Activated CD4-positive, alpha-beta memory T cell treated with anti-CD3 and anti-CD28 coated beads for 36 hours (primary cell): ENCODE results near the gene LRRC72. TPM values are rescaled to one million over a fixed set of nuclear protein-coding genes. Genes with fewer than 3 reads are reported as not detected.

Source experiments
- CTCF ChIA-PET: fragments of 350-600 bp; sonication (Branson Sonifier 250); formaldehyde crosslinking; loops from one replicate; lab custom pipeline; 2021; ENCODE audit warnings: antibody characterized with exemption, inconsistent platforms; lab: Charles Lee
- POLR2A ChIA-PET: fragments of 350-600 bp; sonication (Branson Sonifier 250); formaldehyde crosslinking; loops from one replicate; lab custom pipeline; 2021; ENCODE audit warnings: antibody characterized with exemption; lab: Charles Lee
- DNase-seq: peaks from one replicate; pipeline ENCODE4 v3.0.0-alpha.2; 2020
- H3K27ac Mint-ChIP-seq: one replicate; pipeline ENCODE4 v1.8.0; 2021; ENCODE audit warnings: mixed read lengths
- H3K27me3 Mint-ChIP-seq: one replicate; pipeline ENCODE4 v1.8.0; 2021; ENCODE audit warnings: mixed read lengths
- H3K36me3 Mint-ChIP-seq: one replicate; pipeline ENCODE4 v1.8.0; 2021; ENCODE audit warnings: mixed read lengths
- H3K4me1 Mint-ChIP-seq: one replicate; pipeline ENCODE4 v1.8.0; 2021; ENCODE audit warnings: low read depth, mixed read lengths
- H3K4me3 Mint-ChIP-seq: one replicate; pipeline ENCODE4 v1.8.0; 2021; ENCODE audit warnings: mild to moderate bottlenecking, mixed read lengths
- H3K9me3 Mint-ChIP-seq: one replicate; pipeline ENCODE4 v1.8.0; 2021; ENCODE audit warnings: mixed read lengths
- intact Hi-C: fragments of 100-400 bp; cut with micrococcal nuclease; formaldehyde crosslinking; loops from one replicate; pipeline ENCODE4 v1.15.1; 2023
- total RNA-seq, 2 experiments: library from RNA; stranded (reverse); gene quantifications; one replicate each; pipeline ENCODE4 v1.2.3, GENCODE V29; 2021

The LRRC72 gene
- total RNA-seq, 2 experiments from 2014 or later = not detected

DNA sequence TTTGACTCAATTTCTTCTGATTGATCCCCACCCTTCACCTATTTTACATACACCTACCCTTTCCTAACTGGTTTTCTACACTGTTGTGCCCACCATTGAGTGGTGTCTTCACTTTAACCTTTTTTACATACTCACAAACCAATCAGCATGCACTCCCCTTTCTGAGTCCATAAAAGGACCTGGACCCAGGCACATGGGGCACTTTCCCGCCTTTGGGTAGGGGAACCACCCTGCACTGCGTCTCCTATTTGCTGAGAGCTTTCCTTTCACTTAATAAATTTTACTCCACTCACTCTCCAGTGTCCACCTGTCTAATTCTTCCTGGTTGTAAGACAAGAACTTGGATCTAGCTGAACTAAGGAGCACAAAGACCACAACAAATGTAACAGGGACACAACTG is 85.1 kb downstream of the LRRC72 start:
- DNase-seq = no peak
- no peaks in the 10 kb centered on the region for H3K27me3 Mint-ChIP-seq
- H3K4me3 Mint-ChIP-seq = no peak overlapping the region
- H3K27ac Mint-ChIP-seq = no peak overlapping the region
- ChIA-PET POLR2A (no interaction called here), CTCF (no interaction called here)
- intact Hi-C loops = no loop called here
- no peaks in the 10 kb centered on the region for H3K9me3 Mint-ChIP-seq
- H3K36me3 Mint-ChIP-seq = peaks cover 19% of the 10 kb centered on the region
- peaks cover 4% of the 10 kb centered on the region for H3K4me1 Mint-ChIP-seq

DNA sequence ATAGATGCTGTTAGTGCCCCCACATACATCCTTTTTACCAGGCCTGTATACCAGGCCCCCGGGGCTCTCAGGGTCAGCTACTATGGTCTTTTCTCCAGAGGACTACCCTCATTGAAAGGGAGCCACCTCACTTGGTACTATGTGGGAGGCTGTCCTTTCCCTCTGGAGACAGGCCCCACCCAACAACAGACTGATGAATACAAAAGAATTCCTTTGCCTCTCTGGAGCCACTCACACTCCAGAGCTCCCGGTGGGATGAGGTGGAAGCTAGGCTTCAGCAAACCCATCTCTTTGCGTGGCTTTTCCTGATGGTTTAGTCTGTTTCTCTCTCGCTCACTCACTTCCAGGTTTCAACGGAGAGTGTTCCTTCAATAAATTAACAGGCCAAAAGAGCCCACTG is 88.6 kb downstream of the LRRC72 start:
- intact Hi-C loops = no loop called here
- no peaks in the 10 kb centered on the region for H3K9me3 Mint-ChIP-seq
- CTCF ChIA-PET = interaction anchor here (1.7 kb wide), 1 partner anchor 50 kb away, joined by 3 read pairs; no protein-coding TSS in a partner anchor
- peaks cover 25% of the 10 kb centered on the region for H3K36me3 Mint-ChIP-seq
- peaks cover 11% of the 10 kb centered on the region for H3K4me1 Mint-ChIP-seq
- no peak overlapping the region for H3K4me3 Mint-ChIP-seq
- no peaks in the 10 kb centered on the region for H3K27me3 Mint-ChIP-seq
- no peak overlapping the region for H3K27ac Mint-ChIP-seq
- DNase-seq = no peak
- POLR2A ChIA-PET = no interaction called here

DNA sequence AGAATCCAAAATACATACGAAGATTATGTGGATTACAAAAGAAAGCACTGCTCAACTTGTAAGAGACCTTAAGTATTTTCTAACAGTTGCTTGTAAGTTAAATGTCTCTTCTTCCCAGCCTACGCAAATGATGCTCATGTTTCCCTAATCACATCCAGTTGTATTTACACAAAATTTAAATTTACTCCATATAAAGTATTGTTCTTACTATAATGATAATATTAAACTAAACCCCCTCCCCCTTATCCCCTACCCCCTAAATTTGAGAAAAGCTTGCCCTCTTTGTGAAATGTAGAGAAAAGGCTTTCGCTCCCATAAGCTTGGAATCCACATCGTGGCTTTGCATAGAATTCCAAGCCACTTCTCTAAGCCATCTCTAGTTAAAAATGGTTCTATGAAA is 89.5 kb downstream of the LRRC72 start:
- H3K36me3 Mint-ChIP-seq = peaks cover 21% of the 10 kb centered on the region
- H3K4me1 Mint-ChIP-seq = peaks cover 14% of the 10 kb centered on the region
- H3K4me3 Mint-ChIP-seq = no peak overlapping the region
- intact Hi-C loops = no loop called here
- CTCF ChIA-PET = no interaction called here
- H3K9me3 Mint-ChIP-seq = no peaks in the 10 kb centered on the region
- no peaks in the 10 kb centered on the region for H3K27me3 Mint-ChIP-seq
- H3K27ac Mint-ChIP-seq = no peak overlapping the region
- no peak for DNase-seq
- POLR2A ChIA-PET = no interaction called here

DNA sequence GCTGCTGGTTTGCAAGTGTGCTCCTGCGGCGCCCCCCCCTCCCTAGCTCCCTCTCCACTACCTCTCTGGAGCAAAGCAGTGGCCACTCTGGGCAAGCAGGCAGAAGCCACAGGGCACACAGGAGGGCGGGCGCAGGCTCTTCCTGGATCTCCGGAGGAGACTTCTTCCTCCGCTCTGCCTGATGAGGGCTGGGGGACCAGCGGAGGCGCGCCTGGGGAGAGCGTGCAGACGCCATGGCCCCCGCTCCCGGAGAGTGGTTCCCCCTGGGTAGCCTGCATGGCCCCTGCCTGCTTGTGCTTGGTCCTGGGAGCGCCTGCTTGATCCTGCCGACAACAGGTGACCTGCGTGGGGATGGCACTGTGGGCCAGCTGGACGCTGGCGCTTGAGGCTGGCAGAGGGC is 89.9 kb downstream of the LRRC72 start:
- H3K27me3 Mint-ChIP-seq = no peaks in the 10 kb centered on the region
- CTCF ChIA-PET = no interaction called here
- H3K27ac Mint-ChIP-seq = no peak overlapping the region
- H3K36me3 Mint-ChIP-seq = peaks cover 24% of the 10 kb centered on the region
- intact Hi-C loops = no loop called here
- no peak overlapping the region for H3K4me3 Mint-ChIP-seq
- no peak for DNase-seq
- H3K9me3 Mint-ChIP-seq = no peaks in the 10 kb centered on the region
- H3K4me1 Mint-ChIP-seq = peaks cover 14% of the 10 kb centered on the region
- POLR2A ChIA-PET = no interaction called here

DNA sequence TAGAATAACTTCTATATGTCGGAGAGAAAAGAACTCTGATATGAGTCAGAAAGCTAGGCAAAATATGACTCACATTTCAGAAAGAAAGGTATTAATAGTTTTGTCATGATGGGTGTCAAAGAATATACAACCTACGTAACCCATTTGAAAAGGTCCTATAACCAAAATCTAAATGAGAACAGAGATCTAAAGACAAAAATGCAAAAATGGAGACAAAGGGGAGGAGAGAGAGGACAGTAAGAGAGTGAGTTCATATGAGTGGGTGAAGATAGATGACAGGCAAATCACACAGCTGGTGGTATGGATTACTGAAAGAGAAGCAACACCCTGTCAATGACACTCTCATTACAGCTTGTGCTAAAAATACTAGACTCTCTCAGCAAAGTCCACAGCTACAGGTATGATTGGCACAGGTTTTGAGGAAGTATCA is 93.4 kb downstream of the LRRC72 start:
- Mint-ChIP-seq H3K4me1 (peaks cover 10% of the 10 kb centered on the region), H3K36me3 (peaks cover 31% of the 10 kb centered on the region), H3K4me3 (peak overlapping the region; percentile 0), H3K27me3 (no peaks in the 10 kb centered on the region), H3K27ac (peak overlapping the region; percentile 63), H3K9me3 (no peaks in the 10 kb centered on the region)
- DNase-seq = no peak
- ChIA-PET POLR2A (interaction anchor here (0.7 to 3.2 kb wide), 4 partner anchors 26 to 199 kb away, joined by 3 to 19 read pairs (median 4); partner anchors contain the start of genes ANKMY2, BZW2 and CRPPA), CTCF (interaction anchor here (0.9 to 1.2 kb wide), 4 partner anchors 15 to 298 kb away, joined by 3 to 5 read pairs (median 4); partner anchors contain the start of genes ANKMY2 and BZW2)
- intact Hi-C loops = loop anchor here (1.0 kb wide), 4 partner anchors 27 to 782 kb away; no protein-coding TSS in a partner anchor

DNA sequence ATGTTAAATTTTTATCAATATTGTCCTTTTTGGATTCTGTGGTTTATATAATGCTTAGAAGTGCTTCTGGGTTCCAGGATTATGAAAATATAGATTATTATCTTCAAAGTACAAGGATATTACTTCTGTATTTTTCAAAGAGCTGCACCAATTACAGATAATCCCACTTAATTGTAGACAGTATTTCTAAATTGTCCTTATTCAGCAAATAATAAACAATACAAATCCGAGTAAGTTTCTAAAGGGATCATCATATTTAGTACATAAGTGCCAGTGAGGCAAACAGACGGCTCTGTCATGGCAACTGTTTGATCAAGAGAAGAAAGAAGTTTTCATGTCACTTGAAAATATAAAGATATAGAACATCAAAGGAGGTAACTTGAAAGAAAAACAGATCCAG is 99.8 kb downstream of the LRRC72 start:
- CTCF ChIA-PET = no interaction called here
- Mint-ChIP-seq H3K36me3 (peaks cover 14% of the 10 kb centered on the region), H3K4me3 (no peak overlapping the region), H3K4me1 (no peaks in the 10 kb centered on the region), H3K27me3 (no peaks in the 10 kb centered on the region), H3K9me3 (no peaks in the 10 kb centered on the region), H3K27ac (no peak overlapping the region)
- intact Hi-C loops = no loop called here
- POLR2A ChIA-PET = no interaction called here
- no peak for DNase-seq

DNA sequence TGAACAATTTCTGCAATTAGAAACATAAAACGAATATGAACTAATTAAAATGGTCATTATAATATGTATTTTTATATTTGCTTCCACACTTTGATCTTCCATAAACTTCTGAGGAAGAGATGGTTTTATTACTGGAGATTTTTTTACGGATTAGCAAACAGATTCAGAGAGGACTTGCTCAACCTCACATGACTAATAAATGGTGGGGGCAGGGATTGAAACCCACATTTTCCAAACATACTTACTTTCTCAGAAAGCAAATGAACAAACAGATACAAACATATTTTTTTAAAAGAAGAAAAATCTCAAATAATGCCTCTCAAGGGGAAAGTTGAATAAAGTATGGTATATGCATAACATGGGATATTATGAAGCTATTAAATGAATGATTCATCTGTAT is 100.6 kb downstream of the LRRC72 start:
- intact Hi-C loops = no loop called here
- H3K36me3 Mint-ChIP-seq = peaks cover 15% of the 10 kb centered on the region
- POLR2A ChIA-PET = no interaction called here

DNA sequence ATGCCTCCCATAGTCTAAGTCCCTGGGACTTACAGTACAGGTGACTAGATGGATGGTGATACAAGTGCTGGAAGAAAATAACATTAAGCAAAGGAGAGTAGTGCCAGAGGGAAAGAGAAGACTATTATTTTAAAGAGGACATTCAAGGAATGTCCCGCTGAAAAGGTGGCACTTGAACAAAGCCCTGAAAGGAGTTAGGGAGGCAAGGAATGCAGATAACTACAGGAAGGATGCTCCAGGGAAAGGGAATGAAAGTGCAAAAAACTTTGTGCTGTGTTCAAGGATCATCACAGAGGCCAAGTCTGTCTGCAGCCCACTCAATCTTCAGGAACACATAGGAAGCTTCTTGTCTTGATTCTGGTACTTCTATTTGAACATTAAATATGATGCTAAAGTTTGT is 104.0 kb downstream of the LRRC72 start:
- ChIA-PET POLR2A (no interaction called here), CTCF (no interaction called here)
- H3K27me3 Mint-ChIP-seq = no peaks in the 10 kb centered on the region
- no peaks in the 10 kb centered on the region for H3K9me3 Mint-ChIP-seq
- DNase-seq = no peak
- H3K36me3 Mint-ChIP-seq = peaks cover 13% of the 10 kb centered on the region
- intact Hi-C loops = no loop called here
- no peak overlapping the region for H3K27ac Mint-ChIP-seq
- H3K4me3 Mint-ChIP-seq = no peak overlapping the region
- no peaks in the 10 kb centered on the region for H3K4me1 Mint-ChIP-seq

More for the DNA sequence above, 100.6 kb downstream of the LRRC72 start:
- Mint-ChIP-seq H3K27ac (no peak overlapping the region), H3K9me3 (no peaks in the 10 kb centered on the region), H3K4me1 (no peaks in the 10 kb centered on the region), H3K4me3 (no peak overlapping the region), H3K27me3 (no peaks in the 10 kb centered on the region)
- no peak for DNase-seq
- CTCF ChIA-PET = no interaction called here

Other genes with a start within 250 kb of the LRRC72 start
- gene CRPPA, start 105.3 kb upstream of the LRRC72 start, total RNA-seq = under 1 TPM; 0.53 to 0.59 TPM
- not detected for gene SOSTDC1, start 61.1 kb upstream of the LRRC72 start, total RNA-seq
- gene ANKMY2, start 118.9 kb downstream of the LRRC72 start, total RNA-seq = 1 to 10 TPM; 7.8 to 8.4 TPM
- gene BZW2, start 119.4 kb downstream of the LRRC72 start, total RNA-seq = 10 to 100 TPM; 84.2 to 89.8 TPM
- under 1 TPM; 0.41 to 0.76 TPM for gene TSPAN13, start 226.9 kb downstream of the LRRC72 start, total RNA-seq